OCI-LY7 (cell line): Measurements from ENCODE around the gene CIAO3. TPM values are rescaled to one million over a fixed set of nuclear protein-coding genes. Genes with fewer than 3 reads are reported as not detected.

Source experiments
- BruUV-seq: library from RNA; stranded (reverse); fragments of 400-500 nt; replicated peaks from 2 replicates; lab custom pipeline; 2021; lab: Mats Ljungman, UMichigan
- CTCF ChIA-PET: fragments of 300-600 bp; sonication (Branson Sonifier 250); formaldehyde crosslinking; loops from one replicate; lab custom pipeline; 2022; ENCODE audit warnings: antibody characterized with exemption; ENCODE audit not compliant: unreplicated experiment; lab: Charles Lee
- POLR2A ChIA-PET: fragments of 300-600 bp; sonication (Branson Sonifier 250); formaldehyde crosslinking; loops from one replicate; lab custom pipeline; 2022; ENCODE audit warnings: antibody characterized with exemption; lab: Charles Lee
- DNase-seq: peaks from one replicate; pipeline ENCODE4 v3.0.0-alpha.2; 2015; ENCODE audit warnings: low spot score
- H2AFZ ChIP-seq: fragments of 200-600 bp; sonication (generic), shearing (Covaris generic); 2 replicates; pipeline ENCODE4 v1.6.1; 2014; ENCODE audit warnings: mild to moderate bottlenecking, antibody characterized with exemption, low read length, moderate library complexity
- H3K27ac ChIP-seq: fragments of 200-600 bp; sonication (generic); 2 replicates; pipeline ENCODE4 v1.5.1; 2014; ENCODE audit warnings: mixed run types, low read depth, mild to moderate bottlenecking, moderate library complexity, low read length, inconsistent platforms; ENCODE audit not compliant: poor library complexity, severe bottlenecking
- H3K36me3 ChIP-seq: fragments of 200-600 bp; sonication (generic); 2 replicates; pipeline ENCODE4 v1.6.1; 2014; ENCODE audit warnings: mild to moderate bottlenecking, antibody characterized with exemption, low read length, moderate library complexity, mixed read lengths; ENCODE audit not compliant: insufficient read depth
- H3K4me1 ChIP-seq: fragments of 200-600 bp; sonication (generic); 2 replicates; pipeline ENCODE4 v1.5.1; 2014; ENCODE audit warnings: mild to moderate bottlenecking, low read length; ENCODE audit not compliant: insufficient read depth, poor library complexity, severe bottlenecking
- H3K4me2 ChIP-seq: fragments of 200-600 bp; sonication (generic); 2 replicates; pipeline ENCODE4 v1.6.1; 2014; ENCODE audit warnings: mild to moderate bottlenecking, low read length
- H3K4me3 ChIP-seq: fragments of 200-600 bp; sonication (generic); 2 replicates; pipeline ENCODE4 v1.5.1; 2014; ENCODE audit warnings: mild to moderate bottlenecking, low read depth, low read length; ENCODE audit not compliant: poor library complexity, severe bottlenecking
- H3K79me2 ChIP-seq: fragments of 200-600 bp; sonication (generic); 2 replicates; pipeline ENCODE4 v1.6.1; 2016; ENCODE audit warnings: low read depth, mild to moderate bottlenecking, low read length, moderate library complexity, mixed read lengths; ENCODE audit not compliant: insufficient read depth
- H3K9me2 ChIP-seq: fragments of 200-600 bp; sonication (generic); 2 replicates; pipeline ENCODE4 v1.6.1; 2016; ENCODE audit warnings: mild to moderate bottlenecking, low read length, mixed read lengths; ENCODE audit not compliant: insufficient read depth
- H3K9me3 ChIP-seq: fragments of 200-600 bp; sonication (generic); 2 replicates; pipeline ENCODE4 v1.6.1; 2014; ENCODE audit warnings: mild to moderate bottlenecking, mixed run types, low read length, mixed read lengths
- H4K20me1 ChIP-seq: fragments of 200-600 bp; sonication (generic); 2 replicates; pipeline ENCODE4 v1.6.1; 2014; ENCODE audit warnings: mild to moderate bottlenecking, antibody characterized with exemption, low read length, moderate library complexity, mixed read lengths; ENCODE audit not compliant: insufficient read depth
- EZH2phosphoT487 ChIP-seq: fragments of 200-600 bp; sonication (generic); IDR thresholded peaks from 2 replicates; pipeline ENCODE4 v1.6.1; 2018; ENCODE audit warnings: low read depth, borderline replicate concordance, mild to moderate bottlenecking, mixed run types, antibody characterized with exemption, low read length, moderate library complexity, mixed read lengths
- intact Hi-C: fragments of 100-400 bp; cut with micrococcal nuclease; formaldehyde crosslinking; loops from one replicate; pipeline ENCODE4 v1.10.0; 2022; ENCODE audit not compliant: unreplicated experiment
- total RNA-seq, 2 experiments: library from RNA; depleted of rRNA in 1 of 2; stranded (reverse); fragments of >200 nt in 1 of 2; shearing (Covaris generic) in 1 of 2; gene quantifications; 2 replicates each; pipeline ENCODE4 v1.2.3, GENCODE V29; 2014 to 2022
- TF ChIP-seq, protein P1 (sequence below): fragments of 200-600 bp; sonication (generic); conservative IDR thresholded peaks from 2 replicates; pipeline ENCODE4 v1.5.1; 2014; ENCODE audit warnings: mild to moderate bottlenecking, antibody characterized with exemption, low read length, moderate library complexity, mixed read lengths

The CIAO3 gene
- total RNA-seq, 2 experiments from 2014 or later, result 156 to 169 TPM

DNA sequence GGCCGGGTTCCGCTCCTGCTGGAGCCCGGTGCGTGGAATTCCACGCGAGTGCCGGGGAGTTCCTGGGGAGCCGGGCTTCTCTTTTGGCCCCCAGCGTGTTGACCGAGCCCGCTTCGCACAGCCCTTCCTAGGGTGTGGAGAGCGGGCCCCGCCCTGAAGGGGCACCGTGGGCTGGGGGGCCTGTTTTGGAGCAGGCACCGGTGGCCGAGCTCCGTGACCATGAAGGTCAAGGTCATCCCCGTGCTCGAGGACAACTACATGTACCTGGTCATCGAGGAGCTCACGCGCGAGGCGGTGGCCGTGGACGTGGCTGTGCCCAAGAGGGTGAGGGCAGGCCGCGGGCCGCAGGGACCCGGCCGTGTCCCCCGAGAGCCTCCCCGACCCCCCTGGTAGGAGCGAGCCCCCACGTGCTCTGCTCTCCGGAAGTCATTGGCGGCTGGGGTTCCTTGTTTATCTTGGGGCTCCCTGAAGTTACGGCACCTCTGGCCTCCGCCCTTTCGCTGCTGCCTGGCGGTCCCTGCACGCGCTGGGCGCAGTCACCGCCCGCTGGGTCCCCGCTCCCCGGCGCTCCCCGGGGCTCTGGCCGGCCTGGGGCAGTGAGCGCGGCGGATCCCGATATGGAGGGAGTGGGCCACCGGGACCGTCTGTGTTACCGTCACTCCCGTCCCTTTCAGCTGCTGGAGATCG is 13.4 kb downstream of the CIAO3 start:
- TF ChIP-seq, protein P1, sequence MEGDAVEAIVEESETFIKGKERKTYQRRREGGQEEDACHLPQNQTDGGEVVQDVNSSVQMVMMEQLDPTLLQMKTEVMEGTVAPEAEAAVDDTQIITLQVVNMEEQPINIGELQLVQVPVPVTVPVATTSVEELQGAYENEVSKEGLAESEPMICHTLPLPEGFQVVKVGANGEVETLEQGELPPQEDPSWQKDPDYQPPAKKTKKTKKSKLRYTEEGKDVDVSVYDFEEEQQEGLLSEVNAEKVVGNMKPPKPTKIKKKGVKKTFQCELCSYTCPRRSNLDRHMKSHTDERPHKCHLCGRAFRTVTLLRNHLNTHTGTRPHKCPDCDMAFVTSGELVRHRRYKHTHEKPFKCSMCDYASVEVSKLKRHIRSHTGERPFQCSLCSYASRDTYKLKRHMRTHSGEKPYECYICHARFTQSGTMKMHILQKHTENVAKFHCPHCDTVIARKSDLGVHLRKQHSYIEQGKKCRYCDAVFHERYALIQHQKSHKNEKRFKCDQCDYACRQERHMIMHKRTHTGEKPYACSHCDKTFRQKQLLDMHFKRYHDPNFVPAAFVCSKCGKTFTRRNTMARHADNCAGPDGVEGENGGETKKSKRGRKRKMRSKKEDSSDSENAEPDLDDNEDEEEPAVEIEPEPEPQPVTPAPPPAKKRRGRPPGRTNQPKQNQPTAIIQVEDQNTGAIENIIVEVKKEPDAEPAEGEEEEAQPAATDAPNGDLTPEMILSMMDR, result no peak
- no peak for TF ChIP-seq EZH2phosphoT487
- TSS peak; percentile 62 for BruUV-seq
- DNase-seq, result no peak
- Histone ChIP-seq H3K4me3 (peak overlapping the region; percentile 86), H3K36me3 (peaks cover 40% of the 10 kb centered on the region; the same call in 1 of the 2 replicates), H3K79me2 (no peaks in the 10 kb centered on the region), H3K4me1 (peaks cover 38% of the 10 kb centered on the region), H3K9me3 (no peaks in the 10 kb centered on the region), H3K27ac (peak overlapping the region; percentile 71), H2AFZ (peak overlapping the region; percentile 39; the same call in 1 of the 2 replicates), H4K20me1 (no peaks in the 10 kb centered on the region), H3K4me2 (peak overlapping the region; percentile 100), H3K9me2 (no peaks in the 10 kb centered on the region)
- ChIA-PET POLR2A (interaction anchor here (0.9 to 1.2 kb wide), 2 partner anchors 10 to 13 kb away, joined by 5 to 8 read pairs; partner anchors contain the start of gene METRN), CTCF (interaction anchor here (0.6 kb wide), 1 partner anchor 15 kb away, joined by 3 read pairs; no protein-coding TSS in a partner anchor)
- intact Hi-C loops, result no loop called here

DNA sequence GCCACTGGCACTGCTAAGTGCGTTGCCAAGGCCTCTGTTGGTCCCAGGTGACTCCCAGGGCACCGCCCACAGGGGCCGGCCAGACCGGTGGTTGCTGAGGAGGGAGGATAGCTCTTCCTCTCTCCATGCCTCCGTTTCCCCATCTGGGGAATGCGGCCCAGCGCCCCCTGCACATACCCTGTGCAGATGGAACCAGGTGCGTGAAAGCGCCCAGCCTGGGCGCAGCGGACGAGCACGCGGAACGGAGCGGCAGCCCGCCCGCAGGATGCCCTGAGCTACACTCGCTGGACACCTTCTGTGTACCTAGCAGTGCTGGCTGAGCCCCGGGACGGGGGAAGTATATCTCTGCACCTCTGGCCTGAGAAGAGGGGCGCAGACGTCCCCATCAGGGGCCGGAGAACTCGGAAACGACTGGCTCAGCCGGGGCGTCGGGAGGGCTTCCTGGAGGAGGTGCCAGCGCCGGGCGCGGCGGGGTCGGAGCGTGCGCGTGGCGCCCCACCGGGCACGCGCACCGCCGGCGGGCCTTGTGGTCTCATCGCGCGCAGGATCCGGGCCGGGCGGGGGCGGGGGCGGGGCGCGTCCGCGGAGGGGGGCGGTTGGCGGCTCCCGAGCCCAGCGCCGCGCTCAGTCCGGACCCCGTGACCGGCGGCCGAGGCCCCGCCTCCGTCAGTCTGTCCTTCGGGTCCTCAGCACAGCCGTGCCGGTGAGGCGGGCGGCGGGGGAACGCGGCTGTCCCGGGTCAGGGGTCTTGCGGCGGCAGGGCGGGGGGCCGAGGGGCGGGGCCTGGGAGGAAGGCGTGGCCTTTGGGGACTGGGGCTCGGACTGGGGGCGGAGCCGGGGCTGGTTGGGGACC is 14.1 kb downstream of the CIAO3 start, which contains the start of the genes CCDC78 and HAGHL:
Gene CCDC78 (minus strand): TSS at position 6 of the 853 bp plus-strand sequence. CDS start 76 bp downstream, outside the sequence.
Gene HAGHL (plus strand): TSS at position 669 of the 853 bp plus-strand sequence. CDS start 404 bp downstream, outside the sequence.
- no TSS peak for BruUV-seq
- Histone ChIP-seq H3K9me3 (no peaks in the 10 kb centered on the region), H3K4me2 (peak within 1 kb of the TSS; percentile 100), H3K27ac (peak within 1 kb of the TSS; percentile 71), H4K20me1 (no peaks in the 10 kb centered on the region), H3K9me2 (no peaks in the 10 kb centered on the region), H2AFZ (peak within 1 kb of the TSS; percentile 39; the same call in 1 of the 2 replicates), H3K36me3 (peaks cover 33% of the 10 kb centered on the region; the same call in 1 of the 2 replicates), H3K4me3 (peak within 1 kb of the TSS; percentile 86), H3K4me1 (peaks cover 45% of the 10 kb centered on the region), H3K79me2 (no peaks in the 10 kb centered on the region)
- peak; percentile 78 for DNase-seq
- TF ChIP-seq, protein P1, result no peak
- TF ChIP-seq EZH2phosphoT487, result no peak
- ChIA-PET CTCF (no interaction called here), POLR2A (interaction anchor here (1.7 kb wide), 1 partner anchor 10 kb away, joined by 6 read pairs; no protein-coding TSS in a partner anchor)
- intact Hi-C loops, result no loop called here
